Body of pancreas (tissue), 4 donors: ENCODE measurements around the gene JAG2. TPM values are rescaled to one million over a fixed set of nuclear protein-coding genes. Genes with fewer than 3 reads are reported as not detected.

Experiments
- ATAC-seq: fragments of 150-250 bp; one replicate; pipeline ENCODE4 v1.9.1; 2016
- DNase-seq, 4 donors: peaks; one replicate each; pipeline ENCODE4 v3.0.0-alpha.2; 2019
- H3K27ac ChIP-seq, 4 donors: fragments of 200-600 bp; sonication (generic); 1 replicate in 3 of 4; 2 replicates in 1 of 4; pipeline versions ENCODE4 v1.5.1 to v1.6.1; 2016 to 2019; ENCODE audit warnings: mild to moderate bottlenecking in 1 of 4, mixed read lengths in 1 of 4, moderate library complexity in 1 of 4
- H3K27me3 ChIP-seq, 2 donors: fragments of 200-600 bp; sonication (generic); one replicate each; pipeline ENCODE4 v1.6.0; 2016; ENCODE audit warnings: mild to moderate bottlenecking in 1 of 2
- H3K36me3 ChIP-seq, 2 donors: fragments of 200-600 bp; sonication (generic); replicated peaks in 1 of 2; 2 replicates each; pipeline ENCODE4 v1.5.1; 2016; ENCODE audit warnings: low read depth in 2 of 2; ENCODE audit not compliant: insufficient read depth in 1 of 2
- H3K4me1 ChIP-seq: fragments of 200-600 bp; sonication (generic); one replicate; pipeline ENCODE4 v1.6.0; 2016
- H3K4me3 ChIP-seq, 2 donors: fragments of 200-600 bp; sonication (generic); 1 replicate in 1 of 2; 2 replicates in 1 of 2; pipeline ENCODE4 v1.5.1; 2016 to 2019
- H3K9me3 ChIP-seq, 3 donors: fragments of 200-600 bp; sonication (generic); 1 replicate in 2 of 3; 2 replicates in 1 of 3; pipeline ENCODE4 v1.5.1; 2016
- POLR2A ChIP-seq, 3 donors: fragments of 450-650 bp; IDR thresholded peaks; one replicate each; pipeline ENCODE4 v1.6.1; 2016; ENCODE audit warnings: antibody characterized with exemption in 3 of 3, mild to moderate bottlenecking in 2 of 3
- WGBS, 2 donors: methylation state at CpG; one replicate each; pipeline ENCODE4 v1.1.5; 2017; 5-methylcytosine and 5-hydroxymethylcytosine counted together
- intact Hi-C: fragments of 100-400 bp; cut with DNase I; formaldehyde crosslinking; loops from one replicate; pipeline ENCODE4 v1.15.1; 2023
- total RNA-seq, 2 donors: library from RNA; depleted of rRNA; stranded (reverse); fragments of >200 nt; gene quantifications; one replicate each; pipeline ENCODE4 v1.1.0, GENCODE V29; 2016
- TF ChIP-seq, protein P1 (sequence below), 7 experiments: fragments of 450-650 bp in 4 of 7; fragments of 200-600 bp in 3 of 7; sonication (generic) in 3 of 7; IDR thresholded peaks; one replicate each; pipeline ENCODE4 v1.5.1; 2016 to 2019; ENCODE audit warnings: antibody characterized with exemption in 7 of 7

JAG2 gene
- total RNA-seq, 2 donors from 2014 or later = 13.5 to 36.3 TPM

DNA sequence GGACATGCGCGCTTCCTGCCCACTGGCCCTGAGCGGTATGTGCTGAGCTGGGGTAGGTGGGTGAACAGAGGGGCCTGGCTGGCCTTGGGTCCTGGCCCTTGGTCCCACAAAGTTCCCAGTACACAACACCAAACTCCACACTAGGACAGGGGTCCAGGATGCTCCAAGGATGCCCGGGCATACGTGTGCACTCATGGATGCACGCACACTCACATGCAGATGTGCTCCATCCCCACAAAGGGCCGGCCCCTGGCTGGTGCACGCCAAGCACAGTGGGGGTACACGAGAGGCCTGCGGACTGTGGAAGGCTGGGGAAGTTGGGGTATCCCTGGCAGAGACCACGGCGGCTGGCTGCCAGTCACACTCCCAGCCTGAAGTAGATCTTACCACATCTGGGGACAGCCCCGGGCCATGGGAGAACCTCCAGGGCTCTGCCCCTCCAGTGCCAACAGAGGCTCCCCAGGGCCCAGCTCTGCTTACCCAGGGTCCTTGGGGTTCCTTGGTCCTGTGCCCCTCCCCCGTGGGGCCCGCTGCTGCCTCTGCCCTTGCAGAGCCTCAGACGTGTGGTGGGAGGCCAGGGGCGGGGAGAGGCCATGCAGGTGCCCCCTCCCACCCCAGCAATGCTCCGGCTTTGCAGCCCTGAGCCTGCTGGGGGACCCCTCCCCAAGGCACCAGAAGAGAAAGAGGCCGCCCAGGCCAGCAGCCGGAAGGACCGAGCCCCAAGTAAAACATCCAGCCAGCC is 36.5 kb upstream of the JAG2 start:
- DNase-seq (peak in 1 of 4 donors; percentile 24), ATAC-seq (no peak)
- H3K36me3 ChIP-seq = no peaks in the 10 kb centered on the region
- peaks cover 0 to 14% of the 10 kb centered on the region in 2 donors for H3K27me3 ChIP-seq
- no peak overlapping the region for H3K4me3 ChIP-seq
- WGBS, 2 donors = 20 to 49% methylated on average over 1 to 21 of the region's 21 CpGs
- H3K27ac ChIP-seq = peak overlapping the region; percentile 46 to 56 (median 55)
- peaks cover 49% of the 10 kb centered on the region for H3K4me1 ChIP-seq
- no peaks in the 10 kb centered on the region for H3K9me3 ChIP-seq
- TF ChIP-seq, protein P1, sequence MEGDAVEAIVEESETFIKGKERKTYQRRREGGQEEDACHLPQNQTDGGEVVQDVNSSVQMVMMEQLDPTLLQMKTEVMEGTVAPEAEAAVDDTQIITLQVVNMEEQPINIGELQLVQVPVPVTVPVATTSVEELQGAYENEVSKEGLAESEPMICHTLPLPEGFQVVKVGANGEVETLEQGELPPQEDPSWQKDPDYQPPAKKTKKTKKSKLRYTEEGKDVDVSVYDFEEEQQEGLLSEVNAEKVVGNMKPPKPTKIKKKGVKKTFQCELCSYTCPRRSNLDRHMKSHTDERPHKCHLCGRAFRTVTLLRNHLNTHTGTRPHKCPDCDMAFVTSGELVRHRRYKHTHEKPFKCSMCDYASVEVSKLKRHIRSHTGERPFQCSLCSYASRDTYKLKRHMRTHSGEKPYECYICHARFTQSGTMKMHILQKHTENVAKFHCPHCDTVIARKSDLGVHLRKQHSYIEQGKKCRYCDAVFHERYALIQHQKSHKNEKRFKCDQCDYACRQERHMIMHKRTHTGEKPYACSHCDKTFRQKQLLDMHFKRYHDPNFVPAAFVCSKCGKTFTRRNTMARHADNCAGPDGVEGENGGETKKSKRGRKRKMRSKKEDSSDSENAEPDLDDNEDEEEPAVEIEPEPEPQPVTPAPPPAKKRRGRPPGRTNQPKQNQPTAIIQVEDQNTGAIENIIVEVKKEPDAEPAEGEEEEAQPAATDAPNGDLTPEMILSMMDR (IDR thresholded peaks at IDR 0.05) = no peak
- no peak for TF ChIP-seq POLR2A (IDR thresholded peaks at IDR 0.05)
- intact Hi-C loops = loop anchor here (5.0 kb wide), 2 partner anchors 77 to 142 kb away; no protein-coding TSS in a partner anchor

DNA sequence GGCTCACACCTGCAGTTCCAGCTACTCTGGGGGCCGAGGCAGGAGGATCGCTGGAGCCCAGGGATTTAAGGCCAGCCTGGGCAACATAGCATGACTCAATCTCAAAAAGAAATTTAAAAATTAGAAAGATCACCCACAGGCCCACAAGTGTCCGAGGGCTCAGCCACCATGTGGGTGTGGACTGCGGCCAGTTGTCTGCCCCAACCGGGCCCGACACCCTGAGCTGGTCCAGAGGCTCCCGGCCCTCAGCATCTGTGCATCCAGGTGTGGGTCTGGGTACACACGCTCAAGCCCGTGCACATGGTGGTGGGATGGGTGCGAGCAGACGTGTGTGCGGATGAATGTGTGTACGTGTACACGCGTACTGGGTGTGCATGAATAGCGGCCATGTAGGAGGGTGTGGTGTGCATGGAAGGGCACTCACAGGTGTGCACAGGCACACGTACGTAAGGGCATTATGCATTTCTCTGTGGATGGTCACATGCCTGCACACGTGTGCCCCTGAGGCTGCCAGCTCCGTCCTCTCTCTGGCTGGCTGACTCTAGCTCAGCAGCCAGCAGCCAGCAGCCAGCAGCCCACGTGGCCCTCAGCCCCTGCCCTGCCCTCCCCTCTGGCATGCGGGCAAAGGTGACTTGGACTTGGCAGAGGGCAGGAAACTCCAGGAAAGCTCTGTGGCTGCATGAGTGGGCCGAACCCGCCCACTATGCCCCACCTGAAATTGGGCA is 35.8 kb upstream of the JAG2 start:
- H3K4me3 ChIP-seq = no peak overlapping the region
- no peaks in the 10 kb centered on the region for H3K9me3 ChIP-seq
- peak overlapping the region; percentile 46 to 56 (median 55) for H3K27ac ChIP-seq
- ATAC-seq (peak; percentile 92), DNase-seq (peak; percentile 89 to 95 (median 93))
- H3K27me3 ChIP-seq = peaks cover 0 to 18% of the 10 kb centered on the region in 2 donors
- intact Hi-C loops = loop anchor here (5.0 kb wide), 2 partner anchors 78 to 143 kb away; no protein-coding TSS in a partner anchor
- no peaks in the 10 kb centered on the region for H3K36me3 ChIP-seq
- peaks cover 49% of the 10 kb centered on the region for H3K4me1 ChIP-seq
- 32 to 34% methylated on average over 13 to 23 of the region's 24 CpGs for WGBS, 2 donors
- TF ChIP-seq POLR2A (IDR thresholded peaks at IDR 0.05) = no peak
- TF ChIP-seq, protein P1 (IDR thresholded peaks at IDR 0.05) = peak in 1 of 7 experiments; percentile 15

DNA sequence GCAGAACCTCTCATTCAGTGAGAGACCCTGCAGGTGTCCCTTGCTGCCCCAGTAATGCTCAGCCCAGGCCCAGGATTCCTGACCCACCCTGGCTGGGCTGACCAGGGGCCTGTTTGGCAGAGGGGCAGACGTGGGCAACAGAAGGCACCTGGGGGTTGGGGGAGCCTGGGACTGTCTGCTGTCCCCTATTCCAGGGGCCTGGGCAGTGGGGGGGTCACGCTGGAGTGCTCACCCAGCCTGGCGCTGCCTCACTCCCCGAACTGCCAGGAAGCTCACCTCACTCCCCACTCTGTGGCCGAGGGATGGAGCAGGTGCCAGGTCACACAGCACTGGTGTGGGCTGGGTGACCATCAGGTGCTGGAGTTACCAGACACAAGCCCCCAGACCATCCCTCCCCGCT is 35.1 kb upstream of the JAG2 start:
- no peaks in the 10 kb centered on the region for H3K36me3 ChIP-seq
- DNase-seq (no peak), ATAC-seq (no peak)
- peaks cover 0 to 21% of the 10 kb centered on the region in 2 donors for H3K27me3 ChIP-seq
- TF ChIP-seq POLR2A (IDR thresholded peaks at IDR 0.05) = no peak
- intact Hi-C loops = loop anchor here (5.0 kb wide), 2 partner anchors 79 to 144 kb away; no protein-coding TSS in a partner anchor
- H3K27ac ChIP-seq = peak overlapping the region in 2 of 4 donors; percentile 46 to 56
- no peak overlapping the region for H3K4me3 ChIP-seq
- H3K9me3 ChIP-seq = no peaks in the 10 kb centered on the region
- H3K4me1 ChIP-seq = peaks cover 49% of the 10 kb centered on the region
- 81 to 86% methylated on average over 3 to 6 of the region's 6 CpGs for WGBS, 2 donors

DNA sequence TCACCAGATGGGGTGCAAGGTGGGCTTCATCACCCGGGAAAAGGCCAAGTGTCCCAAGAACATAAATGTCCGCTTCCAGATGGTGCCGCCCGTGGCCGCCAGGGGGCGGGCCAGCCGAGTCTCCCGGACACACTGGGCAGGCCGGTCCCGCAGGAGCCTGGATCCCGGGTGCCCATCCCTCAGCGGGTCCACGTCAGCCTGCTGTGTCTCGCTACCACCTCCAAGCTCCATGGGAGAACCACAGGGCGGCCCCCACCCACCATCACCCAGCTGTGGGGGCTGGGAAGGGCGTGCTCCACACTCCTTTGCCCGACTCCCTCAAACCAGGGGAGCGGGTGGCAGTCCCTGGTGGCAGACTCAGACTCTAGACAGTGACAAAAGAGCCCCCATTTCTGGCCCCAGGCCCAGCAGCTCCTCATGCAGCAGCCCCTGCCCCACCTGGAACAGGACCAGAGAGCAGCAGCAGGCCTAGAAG is 34.5 kb upstream of the JAG2 start:
- Histone ChIP-seq H3K27me3 (peaks cover 0 to 25% of the 10 kb centered on the region in 2 donors), H3K27ac (no peak overlapping the region), H3K4me1 (peaks cover 49% of the 10 kb centered on the region), H3K4me3 (no peak overlapping the region), H3K9me3 (no peaks in the 10 kb centered on the region), H3K36me3 (no peaks in the 10 kb centered on the region)
- ATAC-seq = peak; percentile 57
- intact Hi-C loops = loop anchor here (5.0 kb wide), 2 partner anchors 79 to 144 kb away; no protein-coding TSS in a partner anchor
- TF ChIP-seq POLR2A (IDR thresholded peaks at IDR 0.05) = no peak
- TF ChIP-seq, protein P1 (IDR thresholded peaks at IDR 0.05) = peak; percentile 84 to 96 (median 89)
- peak; percentile 77 to 87 (median 84) for DNase-seq
- 4 to 9% methylated on average over 8 to 18 of the region's 18 CpGs for WGBS, 2 donors
